Panc1 (cell line): Measurements from ENCODE around the gene LMNTD1. TPM values are rescaled to one million over a fixed set of nuclear protein-coding genes. Genes with fewer than 3 reads are reported as not detected.

Source experiments
- ATAC-seq: fragments of 200-7000 bp; cut with Tn5 transposase; 2 replicates; pipeline ENCODE4 v1.9.1; 2020; ENCODE audit warnings: mild to moderate bottlenecking, moderate library complexity
- BruUV-seq: library from RNA; stranded (reverse); fragments of 400-500 nt; replicated peaks from 2 replicates; lab custom pipeline; 2021; lab: Mats Ljungman, UMichigan
- CTCF ChIA-PET: fragments of 300-600 bp; sonication (Branson Sonifier 250); formaldehyde crosslinking; loops from one replicate; lab custom pipeline; 2022; ENCODE audit warnings: antibody characterized with exemption; lab: Charles Lee
- POLR2A ChIA-PET: fragments of 300-600 bp; sonication (Branson Sonifier 250); formaldehyde crosslinking; loops from one replicate; lab custom pipeline; 2022; ENCODE audit warnings: antibody characterized with exemption; lab: Charles Lee
- DNase-seq: peaks from one replicate; pipeline ENCODE4 v3.0.0-alpha.2; 2010; ENCODE audit warnings: low read depth, low spot score
- H3K27ac ChIP-seq: 2 replicates; pipeline ENCODE4 v1.5.1; 2011; ENCODE audit warnings: mild to moderate bottlenecking, low read length, inconsistent platforms
- H3K27me3 ChIP-seq: fragments of 200-500 bp; sonication (Bioruptor generic); 2 replicates; pipeline ENCODE4 v1.6.0; 2014; ENCODE audit warnings: low read length, inconsistent platforms; ENCODE audit not compliant: control insufficient read depth, insufficient read depth
- H3K36me3 ChIP-seq: fragments of 200-500 bp; sonication (Bioruptor generic); 2 replicates; pipeline ENCODE4 v1.5.1; 2014; ENCODE audit warnings: inconsistent platforms, mild to moderate bottlenecking, low read length, moderate library complexity; ENCODE audit not compliant: control insufficient read depth, insufficient read depth
- H3K4me1 ChIP-seq: 2 replicates; pipeline ENCODE4 v1.5.1; 2011; ENCODE audit warnings: inconsistent platforms, mild to moderate bottlenecking, low read length, moderate library complexity; ENCODE audit not compliant: control insufficient read depth, insufficient read depth
- H3K4me3 ChIP-seq, 2 experiments: 2 replicates each; pipeline ENCODE4 v1.5.1; 2011 to 2012; ENCODE audit warnings: low read depth in 2 of 2, low read length in 2 of 2, mild to moderate bottlenecking in 2 of 2, inconsistent platforms in 1 of 2, moderate library complexity in 1 of 2
- H3K9me3 ChIP-seq: fragments of 200-500 bp; sonication (Bioruptor generic); 2 replicates; pipeline ENCODE4 v1.5.1; 2014; ENCODE audit warnings: low read depth, mild to moderate bottlenecking, inconsistent platforms, low read length, moderate library complexity; ENCODE audit not compliant: control insufficient read depth, insufficient read depth
- CTCF ChIP-seq: fragments of 450-650 bp; IDR thresholded peaks from 2 replicates; pipeline ENCODE4 v1.5.1; 2017; ENCODE audit warnings: mild to moderate bottlenecking
- POLR2AphosphoS5 ChIP-seq: IDR thresholded peaks from 2 replicates; pipeline ENCODE4 v1.6.1; 2012; ENCODE audit warnings: mild to moderate bottlenecking, low read depth, low read length, moderate library complexity
- REST ChIP-seq, 2 experiments: IDR thresholded peaks; 2 replicates each; pipeline ENCODE4 v1.6.1; 2011 to 2012; ENCODE audit warnings: low read depth in 2 of 2, control low read depth in 1 of 2, low read length in 1 of 2, mild to moderate bottlenecking in 1 of 2, moderate library complexity in 1 of 2; ENCODE audit not compliant: insufficient read depth in 1 of 2
- SIN3A ChIP-seq: IDR thresholded peaks from 2 replicates; pipeline ENCODE4 v1.6.1; 2012; ENCODE audit warnings: low read depth, mild to moderate bottlenecking, low read length, moderate library complexity, borderline replicate concordance; ENCODE audit not compliant: insufficient read depth
- TCF7L2 ChIP-seq: IDR thresholded peaks from 2 replicates; pipeline ENCODE4 v1.6.1; 2011; ENCODE audit warnings: mild to moderate bottlenecking, low read depth, low read length, inconsistent platforms
- in situ Hi-C: cut with HindIII; loops from 2 replicates; pipeline ENCODE4 v1.10.0; 2016; ENCODE audit warnings: low sequenced_read_pairs, low pct_unique_long_range_greater_than_20kb
- intact Hi-C: fragments of 100-400 bp; cut with micrococcal nuclease; formaldehyde crosslinking; loops from one replicate; pipeline ENCODE4 v1.10.0; 2022; ENCODE audit not compliant: unreplicated experiment
- total RNA-seq: library from RNA; stranded (reverse); gene quantifications from one replicate; pipeline ENCODE4 v1.2.1, GENCODE V29; 2021; ENCODE audit not compliant: unreplicated experiment

Gene LMNTD1
- total RNA-seq, 1 experiment from 2014 or later = 0.13 TPM

- no peak overlapping the region for H3K27ac ChIP-seq
- ChIA-PET POLR2A (no interaction called here), CTCF (no interaction called here)
- no peaks in the 10 kb centered on the region for H3K9me3 ChIP-seq
- no peaks in the 10 kb centered on the region for H3K4me1 ChIP-seq
- TF ChIP-seq REST (IDR thresholded peaks at IDR 0.05; ENCODE audit: insufficient read depth in 1 of 2, low read depth in 2 of 2, low read length in 1 of 2) = no peak
- no peak for TF ChIP-seq SIN3A
- TF ChIP-seq TCF7L2 = no peak
- TF ChIP-seq CTCF = no peak
- TF ChIP-seq POLR2AphosphoS5 = no peak
- peaks cover 9% of the 10 kb centered on the region; the same call in 1 of the 2 replicates for H3K27me3 ChIP-seq
- intact Hi-C loops = no loop called here
- no TSS peak for BruUV-seq
- no peak for ATAC-seq
- H3K4me3 ChIP-seq = no peak overlapping the region
- in situ Hi-C loops = no loop called here
- H3K36me3 ChIP-seq = no peaks in the 10 kb centered on the region
- DNase-seq = no peak
Measured at GRCh38 chr12:25550186-25550585, 2.9 kb downstream of the LMNTD1 start.

- intact Hi-C loops (no loop called here), in situ Hi-C loops (no loop called here)
- no TSS peak for BruUV-seq
- no peaks in the 10 kb centered on the region for H3K9me3 ChIP-seq
- TF ChIP-seq SIN3A (no peak), POLR2AphosphoS5 (no peak), TCF7L2 (no peak), REST (IDR thresholded peaks at IDR 0.05; ENCODE audit: insufficient read depth in 1 of 2, low read depth in 2 of 2, low read length in 1 of 2) (no peak)
- CTCF ChIA-PET = no interaction called here
- H3K27ac ChIP-seq = no peak overlapping the region
- DNase-seq (no peak), ATAC-seq (no peak)
- POLR2A ChIA-PET = no interaction called here
- no peaks in the 10 kb centered on the region for H3K4me1 ChIP-seq
- no peaks in the 10 kb centered on the region for H3K36me3 ChIP-seq
- H3K27me3 ChIP-seq = peaks cover 9% of the 10 kb centered on the region; the same call in 1 of the 2 replicates
- no peak overlapping the region for H3K4me3 ChIP-seq
Measured at GRCh38 chr12:25549120-25549519, 4.0 kb downstream of the LMNTD1 start.
